GM12878 (cell line): ENCODE measurements around the gene TMEM191C. TPM values are rescaled to one million over a fixed set of nuclear protein-coding genes. Genes with fewer than 3 reads are reported as not detected.

ENCODE experiments used
- ATAC-seq: fragments of 200-7000 bp; cut with Tn5 transposase; 3 replicates; pipeline ENCODE4 v1.9.1; 2020; ENCODE audit warnings: mild to moderate bottlenecking, moderate library complexity
- BruUV-seq: library from RNA; stranded (reverse); fragments of 400-500 nt; replicated peaks from 2 replicates; lab custom pipeline; 2021; lab: Mats Ljungman, UMichigan
- CTCF ChIA-PET: fragments of 300-600 bp; sonication (Branson Sonifier 250); formaldehyde crosslinking; extraction: SDS; loops from one replicate; lab custom pipeline; 2021; ENCODE audit warnings: inconsistent platforms; lab: Yijun Ruan, JAX
- POLR2A ChIA-PET: fragments of 350-600 bp; formaldehyde crosslinking; extraction: SDS; loops from one replicate; lab custom pipeline; 2021; ENCODE audit warnings: inconsistent platforms; lab: Charles Lee
- RAD21 ChIA-PET: fragments of 300-600 bp; sonication (Branson Sonifier 250); formaldehyde crosslinking; loops from one replicate; lab custom pipeline; 2023; ENCODE audit warnings: antibody characterized with exemption; ENCODE audit not compliant: unreplicated experiment; lab: Charles Lee
- SMC1A ChIA-PET: fragments of 300-600 bp; sonication (Branson Sonifier 250); formaldehyde crosslinking; loops from one replicate; lab custom pipeline; 2023; ENCODE audit not compliant: unreplicated experiment, uncharacterized antibody; lab: Charles Lee
- DNase-seq: peaks from one replicate; pipeline ENCODE4 v3.0.0-alpha.2; 2011; ENCODE audit warnings: low read depth, low spot score
- FAIRE-seq: peaks from 3 replicates; lab custom pipeline; 2011; peaks lifted over from hg19 to GRCh38; lab: Jason Lieb, UNC
- H2AFZ ChIP-seq: 2 replicates; pipeline ENCODE4 v1.6.0; 2011; ENCODE audit warnings: low read depth, low read length, control low read depth; ENCODE audit not compliant: control insufficient read depth
- H3K27ac ChIP-seq: 2 replicates; pipeline ENCODE4 v1.5.1; 2011; ENCODE audit warnings: control low read depth; ENCODE audit not compliant: control insufficient read depth, insufficient read depth
- H3K27me3 ChIP-seq, 2 experiments: replicated peaks in 1 of 2; 2 replicates each; pipeline versions ENCODE4 v1.6.0 to v1.6.1; 2011; ENCODE audit warnings: low read length in 1 of 2; ENCODE audit not compliant: control insufficient read depth in 2 of 2, insufficient read depth in 2 of 2
- H3K36me3 ChIP-seq, 2 experiments: 2 replicates each; pipeline ENCODE4 v1.5.1; 2011; ENCODE audit warnings: low read length in 1 of 2; ENCODE audit not compliant: control insufficient read depth in 2 of 2, insufficient read depth in 2 of 2
- H3K4me1 ChIP-seq: 2 replicates; pipeline ENCODE4 v1.6.1; 2011; ENCODE audit warnings: mild to moderate bottlenecking, low read length, moderate library complexity, mixed read lengths; ENCODE audit not compliant: control insufficient read depth, insufficient read depth
- H3K4me2 ChIP-seq: 2 replicates; pipeline ENCODE4 v1.6.0; 2011; ENCODE audit warnings: control low read depth; ENCODE audit not compliant: control insufficient read depth, insufficient read depth
- H3K4me3 ChIP-seq: fragments of 200-600 bp; sonication (generic); 2 replicates; pipeline ENCODE4 v1.5.1; 2016
- H3K79me2 ChIP-seq: 2 replicates; pipeline ENCODE4 v1.6.0; 2011; ENCODE audit warnings: low read length; ENCODE audit not compliant: control insufficient read depth, insufficient read depth
- H3K9ac ChIP-seq: 2 replicates; pipeline ENCODE4 v1.8.0; 2011; ENCODE audit warnings: low read length, control low read depth, mixed read lengths; ENCODE audit not compliant: control insufficient read depth, insufficient read depth
- H3K9me3 ChIP-seq: replicated peaks from 3 replicates; pipeline ENCODE4 v1.5.1; 2011; ENCODE audit warnings: mild to moderate bottlenecking, low read length; ENCODE audit not compliant: control insufficient read depth, insufficient read depth
- H4K20me1 ChIP-seq: 2 replicates; pipeline ENCODE4 v1.6.0; 2011; ENCODE audit not compliant: control insufficient read depth, insufficient read depth
- MEF2A ChIP-seq: IDR thresholded peaks from 2 replicates; pipeline ENCODE4 v1.6.1; 2011; ENCODE audit warnings: low read depth, mild to moderate bottlenecking, low read length, moderate library complexity; ENCODE audit not compliant: insufficient read depth
- NFXL1 ChIP-seq: fragments of 450-650 bp; IDR thresholded peaks from 2 replicates; pipeline ENCODE4 v1.6.1; 2017; ENCODE audit warnings: antibody characterized with exemption, mild to moderate bottlenecking, borderline replicate concordance
- NR2C2 ChIP-seq: IDR thresholded peaks from 2 replicates; pipeline ENCODE4 v1.6.1; 2011; ENCODE audit warnings: borderline replicate concordance, low read depth; ENCODE audit not compliant: control insufficient read depth, insufficient read length
- PAX5 ChIP-seq: IDR thresholded peaks from 2 replicates; pipeline ENCODE4 v1.6.1; 2011; ENCODE audit warnings: low read depth, low read length, borderline replicate concordance
- POLR2A ChIP-seq: IDR thresholded peaks from 2 replicates; pipeline ENCODE4 v1.6.1; 2011; ENCODE audit warnings: low read depth, mild to moderate bottlenecking, low read length
- RELA ChIP-seq: fragments of 450-650 bp; IDR thresholded peaks from 2 replicates; pipeline ENCODE4 v1.8.0; 2014; ENCODE audit warnings: borderline replicate concordance; ENCODE audit not compliant: partially characterized antibody
- YBX1 ChIP-seq: fragments of 450-650 bp; IDR thresholded peaks from 2 replicates; pipeline ENCODE4 v1.6.1; 2016; ENCODE audit warnings: antibody characterized with exemption
- ZNF384 ChIP-seq: IDR thresholded peaks from 2 replicates; pipeline ENCODE4 v1.6.1; 2012; ENCODE audit warnings: low read depth, mild to moderate bottlenecking, low read length, improper control_type of control experiment, borderline replicate concordance
- WGBS: methylation state at CpG from one replicate; pipeline ENCODE4 v1.1.6; 2016; ENCODE audit warnings: low lambda C conversion rate; ENCODE audit not compliant: insufficient replicate concordance, insufficient coverage; ENCODE audit errors: missing lambda C conversion rate; 5-methylcytosine and 5-hydroxymethylcytosine counted together
- in situ Hi-C: fragments of 300-500 bp; cut with MboI; formaldehyde crosslinking; loops from 9 replicates; pipeline ENCODE4 v1.14.3; 2018; ENCODE audit warnings: mixed read lengths
- intact Hi-C: fragments of 100-400 bp; cut with micrococcal nuclease; formaldehyde crosslinking; loops from one replicate; pipeline ENCODE4 v1.14.2; 2022; ENCODE audit not compliant: unreplicated experiment
- polyA plus RNA-seq, 11 experiments: library from polyadenylated mRNA; depleted of rRNA in 4 of 11; unstranded in 6 of 11; stranded (reverse) in 5 of 11; fragments of >200 nt; fragmentation: Nextera tagmentation in 4 of 11; fragmentation: Illumina TruSeq in 1 of 11; extraction: Ambion mirVana in 4 of 11; extraction: Trizol in 1 of 11; gene quantifications; 1 replicate in 1 of 11; 2 replicates in 10 of 11; pipeline versions ENCODE4 v1.2.1 to v1.2.3, GENCODE V29; 2011 to 2016; ENCODE audit warnings: inconsistent platforms in 2 of 11, missing spikeins in 2 of 11, low read depth in 1 of 11
- total RNA-seq, 4 experiments: library from RNA; depleted of rRNA in 3 of 4; stranded (reverse); fragments of >200 nt in 3 of 4; fragmentation: Illumina TruSeq in 1 of 4; extraction: Trizol in 1 of 4; gene quantifications; 2 replicates each; pipeline versions ENCODE4 v1.2.1 to v1.2.3, GENCODE V29; 2013 to 2021

TMEM191C gene
- total and polyA plus RNA-seq, 10 of the 15 experiments (the other 5 are each of a cell fraction or from before 2014, with no cell fraction given): 0.03 to 1.9 (median 0.43) TPM

DNA sequence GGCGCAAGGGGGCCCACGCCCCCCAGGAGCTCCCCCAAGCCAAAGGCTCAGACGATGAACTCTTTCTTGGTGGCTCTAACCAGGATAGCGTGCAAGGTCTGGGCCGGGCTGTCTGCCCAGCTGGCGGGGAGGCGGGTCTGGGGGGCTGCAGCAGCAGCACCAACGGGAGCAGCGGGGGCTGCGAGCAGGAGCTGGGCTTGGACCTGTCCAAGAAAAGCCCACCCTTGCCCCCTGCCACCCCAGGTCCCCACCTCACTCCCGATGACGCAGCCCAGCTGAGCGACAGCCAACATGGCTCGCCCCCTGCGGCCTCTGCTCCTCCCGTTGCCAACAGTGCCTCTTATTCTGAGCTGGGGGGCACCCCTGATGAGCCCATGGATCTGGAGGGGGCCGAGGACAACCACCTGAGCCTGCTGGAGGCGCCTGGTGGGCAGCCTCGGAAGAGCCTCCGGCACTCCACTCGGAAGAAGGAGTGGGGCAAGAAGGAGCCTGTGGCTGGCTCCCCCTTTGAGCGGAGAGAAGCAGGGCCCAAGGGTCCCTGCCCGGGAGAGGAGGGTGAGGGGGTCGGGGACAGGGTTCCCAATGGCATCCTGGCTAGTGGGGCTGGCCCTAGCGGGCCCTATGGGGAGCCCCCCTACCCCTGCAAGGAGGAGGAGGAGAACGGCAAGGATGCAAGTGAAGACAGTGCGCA, 21.6 kb upstream of the TMEM191C start:
- in situ Hi-C loops (no loop called here), intact Hi-C loops (no loop called here)
- ChIA-PET CTCF (no interaction called here), POLR2A (no interaction called here), SMC1A (no interaction called here), RAD21 (no interaction called here)
- no peak overlapping the region for H3K27ac ChIP-seq
- DNase-seq (no peak), ATAC-seq (no peak), FAIRE-seq (no peak)
- no peaks in the 10 kb centered on the region for H3K4me1 ChIP-seq
- no peaks in the 10 kb centered on the region for H3K9me3 ChIP-seq
- H3K4me2 ChIP-seq: no peak overlapping the region
- H3K79me2 ChIP-seq: no peaks in the 10 kb centered on the region
- TF ChIP-seq RELA (no peak), YBX1 (no peak), NR2C2 (no peak), POLR2A (no peak), PAX5 (no peak), MEF2A (no peak), NFXL1 (no peak), ZNF384 (no peak)
- no TSS peak for BruUV-seq
- H3K4me3 ChIP-seq: no peak overlapping the region
- 93% methylated on average over 26 of the region's 27 CpGs for WGBS
- H2AFZ ChIP-seq: no peak overlapping the region
- peaks cover 0 to 16% of the 10 kb centered on the region in 2 experiments; a peak in 3 of 4 replicates for H3K36me3 ChIP-seq
- H4K20me1 ChIP-seq: no peaks in the 10 kb centered on the region
- H3K9ac ChIP-seq: no peak overlapping the region
- H3K27me3 ChIP-seq: no peaks in the 10 kb centered on the region
